Activated CD4-positive, alpha-beta T cell treated with anti-CD3 and anti-CD28 coated beads, Interleukin-2, amount 10 ng/mL, durations not matched to agents 7 days and 5 days (primary cell): ENCODE measurements around the gene IGSF3. TPM values are rescaled to one million over a fixed set of nuclear protein-coding genes. Genes with fewer than 3 reads are reported as not detected.
"Not testable (repeated sequence)": the region's sequence is repeated elsewhere in the genome, so short reads cannot be mapped to it uniquely, and the experiment has no call there.

Experiments
- CTCF ChIA-PET: fragments of 350-600 bp; sonication (Branson Sonifier 250); formaldehyde crosslinking; loops from one replicate; lab custom pipeline; 2021; ENCODE audit warnings: antibody characterized with exemption; lab: Charles Lee
- POLR2A ChIA-PET: fragments of 350-600 bp; sonication (Branson Sonifier 250); formaldehyde crosslinking; loops from one replicate; lab custom pipeline; 2021; ENCODE audit warnings: antibody characterized with exemption; lab: Charles Lee
- DNase-seq: peaks from one replicate; pipeline ENCODE4 v3.0.0-alpha.2; 2020
- H3K27ac Mint-ChIP-seq: one replicate; pipeline ENCODE4 v1.8.0; 2021; ENCODE audit warnings: mild to moderate bottlenecking, moderate library complexity, mixed read lengths
- H3K27me3 Mint-ChIP-seq: one replicate; pipeline ENCODE4 v1.8.0; 2021; ENCODE audit warnings: mixed read lengths
- H3K36me3 Mint-ChIP-seq: one replicate; pipeline ENCODE4 v1.8.0; 2021; ENCODE audit warnings: low read depth, mixed read lengths
- H3K4me1 Mint-ChIP-seq: one replicate; pipeline ENCODE4 v1.8.0; 2021; ENCODE audit warnings: mixed read lengths
- H3K4me3 Mint-ChIP-seq: one replicate; pipeline ENCODE4 v1.8.0; 2021; ENCODE audit warnings: mild to moderate bottlenecking, moderate library complexity, mixed read lengths
- H3K9me3 Mint-ChIP-seq: one replicate; pipeline ENCODE4 v1.8.0; 2021; ENCODE audit warnings: mixed read lengths
- total RNA-seq, 2 experiments: library from RNA; stranded (reverse); gene quantifications; one replicate each; pipeline ENCODE4 v1.2.3, GENCODE V29; 2021

The IGSF3 gene
- total RNA-seq, 2 experiments from 2014 or later = 0.35 to 0.77 TPM

GRCh38 chr1:116668277-116668676, 744 bp upstream of the IGSF3 start:
- H3K27ac Mint-ChIP-seq = no peak overlapping the region
- peak overlapping the region; percentile 62 for H3K4me3 Mint-ChIP-seq
- ChIA-PET POLR2A (interaction anchor here (0.5 kb wide), 1 partner anchor 94 kb away, joined by 3 read pairs; no protein-coding TSS in a partner anchor), CTCF (interaction anchor here (0.6 to 1.4 kb wide), 3 partner anchors 25 to 392 kb away, joined by 3 to 4 read pairs (median 3); partner anchors contain the start of gene TTF2)
- H3K4me1 Mint-ChIP-seq = peaks cover 16% of the 10 kb centered on the region
- peaks cover 52% of the 10 kb centered on the region for H3K27me3 Mint-ChIP-seq
- no peaks in the 10 kb centered on the region for H3K9me3 Mint-ChIP-seq
- DNase-seq = no peak
- H3K36me3 Mint-ChIP-seq = no peaks in the 10 kb centered on the region

DNA sequence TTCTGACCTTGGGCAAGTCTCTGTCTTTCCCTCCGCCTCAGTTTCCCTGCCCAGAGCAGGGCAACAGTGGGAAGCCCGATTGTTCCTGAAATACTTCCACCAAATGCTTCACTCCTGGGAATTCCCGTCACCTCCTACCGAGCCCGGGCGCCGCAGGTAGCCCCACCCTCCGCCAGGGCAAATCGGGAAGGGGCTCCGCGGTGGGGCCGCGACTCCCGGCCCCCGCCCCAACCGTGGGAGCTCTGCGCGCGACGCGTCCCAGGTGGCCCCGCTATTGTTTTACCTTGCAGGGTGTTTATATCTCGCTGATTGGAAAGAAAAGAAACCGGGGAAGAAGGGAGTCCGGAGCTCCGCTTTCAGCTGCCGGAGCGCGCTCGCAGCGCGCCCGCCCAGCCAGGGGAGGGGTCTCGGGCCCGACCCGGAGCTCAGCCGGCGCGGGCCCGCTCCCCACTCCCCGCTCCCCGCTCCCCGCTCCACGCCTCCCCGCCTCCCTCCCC, 407 bp downstream of the IGSF3 start:
- CTCF ChIA-PET = interaction anchor here (1.4 kb wide), 1 partner anchor 93 kb away, joined by 4 read pairs; no protein-coding TSS in a partner anchor
- peak; percentile 6 for DNase-seq
- Mint-ChIP-seq H3K4me3 (peak overlapping the region; percentile 68), H3K27me3 (peaks cover 53% of the 10 kb centered on the region), H3K27ac (no peak overlapping the region), H3K9me3 (no peaks in the 10 kb centered on the region), H3K4me1 (peaks cover 15% of the 10 kb centered on the region), H3K36me3 (no peaks in the 10 kb centered on the region)
- POLR2A ChIA-PET = no interaction called here

- H3K9me3 Mint-ChIP-seq = no peaks in the 10 kb centered on the region
- peak overlapping the region; percentile 68 for H3K4me3 Mint-ChIP-seq
- H3K27ac Mint-ChIP-seq = no peak overlapping the region
- peak; percentile 10 for DNase-seq
- H3K36me3 Mint-ChIP-seq = no peaks in the 10 kb centered on the region
- POLR2A ChIA-PET = no interaction called here
- CTCF ChIA-PET = interaction anchor here (0.7 kb wide), 1 partner anchor 508 kb away, joined by 3 read pairs; no protein-coding TSS in a partner anchor
- peaks cover 50% of the 10 kb centered on the region for H3K27me3 Mint-ChIP-seq
- peaks cover 15% of the 10 kb centered on the region for H3K4me1 Mint-ChIP-seq
Measured at GRCh38 chr1:116666187-116667077, 1.1 kb downstream of the IGSF3 start.

- H3K4me3 Mint-ChIP-seq = no peak overlapping the region
- no peak overlapping the region for H3K27ac Mint-ChIP-seq
- DNase-seq = no peak
- ChIA-PET CTCF (no interaction called here), POLR2A (no interaction called here)
- H3K4me1 Mint-ChIP-seq = peaks cover 15% of the 10 kb centered on the region
- no peaks in the 10 kb centered on the region for H3K9me3 Mint-ChIP-seq
- peaks cover 49% of the 10 kb centered on the region for H3K27me3 Mint-ChIP-seq
- no peaks in the 10 kb centered on the region for H3K36me3 Mint-ChIP-seq
Measured at GRCh38 chr1:116664978-116665371, 2.6 kb downstream of the IGSF3 start.

DNA sequence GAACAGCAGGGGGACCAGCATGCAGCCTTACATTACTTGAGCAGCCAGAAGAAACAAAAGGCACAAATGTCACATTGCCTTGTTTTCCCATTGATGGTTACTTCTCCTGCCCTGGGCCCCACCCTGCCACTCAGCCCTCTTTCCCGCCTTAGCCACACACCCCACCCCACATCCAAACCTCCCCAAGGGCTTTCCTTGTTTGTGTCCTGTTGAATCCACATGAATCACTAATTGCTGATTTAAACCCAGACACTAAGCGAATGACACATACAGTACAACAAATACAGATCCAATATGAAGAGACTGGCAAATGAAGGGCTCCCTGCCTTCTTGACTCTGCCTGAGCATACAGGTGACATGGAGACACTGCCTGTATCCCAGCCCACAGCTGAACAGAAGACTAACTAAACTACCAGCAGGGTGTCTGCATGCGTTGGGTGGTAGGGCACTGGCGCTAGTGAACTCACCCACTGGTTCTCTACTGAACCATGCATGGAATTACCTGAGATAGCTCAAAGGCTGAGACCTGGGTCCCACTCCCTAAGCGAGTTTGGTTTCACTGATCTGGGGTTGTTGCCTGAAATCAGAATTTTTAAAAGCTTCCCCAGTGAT, 3.1 kb downstream of the IGSF3 start:
- no peak for DNase-seq
- Mint-ChIP-seq H3K27me3 (peaks cover 44% of the 10 kb centered on the region), H3K9me3 (no peaks in the 10 kb centered on the region), H3K4me1 (peaks cover 15% of the 10 kb centered on the region), H3K4me3 (no peak overlapping the region), H3K36me3 (no peaks in the 10 kb centered on the region), H3K27ac (no peak overlapping the region)
- CTCF ChIA-PET = no interaction called here
- POLR2A ChIA-PET = no interaction called here

DNA sequence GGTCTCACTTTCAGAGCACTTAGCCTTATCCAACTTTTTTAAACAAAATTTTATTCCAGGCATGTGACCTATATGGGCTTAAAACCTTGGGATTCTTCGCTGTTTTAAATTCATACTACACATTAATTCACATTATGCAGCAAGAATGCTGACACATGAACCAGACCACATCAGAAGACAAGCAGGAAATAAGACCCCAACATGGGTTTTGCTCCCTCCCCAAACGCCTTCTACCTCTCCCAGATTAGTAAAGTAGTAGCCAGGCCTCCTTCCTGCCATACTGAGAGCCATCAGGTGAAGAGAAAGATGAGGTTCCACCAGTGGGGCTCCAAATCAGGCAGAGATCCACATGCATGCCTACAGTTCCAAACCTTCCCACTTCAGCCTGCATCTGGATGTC, 3.7 kb downstream of the IGSF3 start:
- Mint-ChIP-seq H3K36me3 (no peaks in the 10 kb centered on the region), H3K9me3 (no peaks in the 10 kb centered on the region), H3K27ac (no peak overlapping the region), H3K4me3 (no peak overlapping the region), H3K27me3 (peaks cover 44% of the 10 kb centered on the region), H3K4me1 (peaks cover 15% of the 10 kb centered on the region)
- no peak for DNase-seq
- ChIA-PET POLR2A (no interaction called here), CTCF (no interaction called here)

- Mint-ChIP-seq H3K9me3 (no peaks in the 10 kb centered on the region), H3K27ac (no peak overlapping the region), H3K4me3 (no peak overlapping the region), H3K4me1 (peaks cover 11% of the 10 kb centered on the region), H3K36me3 (no peaks in the 10 kb centered on the region), H3K27me3 (peaks cover 34% of the 10 kb centered on the region)
- ChIA-PET POLR2A (no interaction called here), CTCF (interaction anchor here (1.8 kb wide), 1 partner anchor 11 kb away, joined by 8 read pairs; no protein-coding TSS in a partner anchor)
- DNase-seq = no peak
Measured at GRCh38 chr1:116661633-116662032, 5.9 kb downstream of the IGSF3 start.

GRCh38 chr1:116658645-116659044, 8.9 kb downstream of the IGSF3 start:
- H3K4me1 Mint-ChIP-seq, H3K9me3 Mint-ChIP-seq, H3K27me3 Mint-ChIP-seq, H3K4me3 Mint-ChIP-seq, H3K27ac Mint-ChIP-seq, DNase-seq, H3K36me3 Mint-ChIP-seq, CTCF ChIA-PET, POLR2A ChIA-PET: not testable (repeated sequence)

- H3K27ac Mint-ChIP-seq, H3K9me3 Mint-ChIP-seq, H3K4me1 Mint-ChIP-seq, POLR2A ChIA-PET, DNase-seq, H3K27me3 Mint-ChIP-seq, H3K4me3 Mint-ChIP-seq, H3K36me3 Mint-ChIP-seq, CTCF ChIA-PET: not testable (repeated sequence)
Measured at GRCh38 chr1:116657836-116658235, 9.7 kb downstream of the IGSF3 start.

DNA sequence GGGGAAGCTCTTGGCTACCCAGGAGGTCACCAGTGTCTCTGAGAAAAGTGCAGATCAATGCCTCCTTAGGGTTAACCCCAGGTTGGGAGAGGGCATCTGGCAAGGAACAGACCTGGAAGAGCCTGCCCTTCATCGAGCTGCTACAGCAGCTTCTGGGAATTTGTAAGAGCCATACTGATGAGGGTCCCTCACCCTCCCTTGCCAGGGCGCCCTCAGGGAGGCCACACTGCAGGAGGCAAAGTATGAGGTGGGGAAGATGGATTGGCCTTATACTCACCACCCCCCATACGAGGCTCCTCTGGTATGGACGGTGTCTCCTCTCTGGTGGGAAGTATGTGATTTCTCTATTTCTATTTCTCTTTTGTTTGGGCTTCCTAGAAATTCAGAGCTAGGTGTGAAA, 13.2 kb downstream of the IGSF3 start:
- POLR2A ChIA-PET = interaction anchor here (0.7 kb wide), 1 partner anchor 32 kb away, joined by 3 read pairs; no protein-coding TSS in a partner anchor
- CTCF ChIA-PET = no interaction called here
- no peak overlapping the region for H3K27ac Mint-ChIP-seq
- H3K4me3 Mint-ChIP-seq = no peak overlapping the region
- peaks cover 10% of the 10 kb centered on the region for H3K27me3 Mint-ChIP-seq
- no peak for DNase-seq
- H3K36me3 Mint-ChIP-seq = no peaks in the 10 kb centered on the region
- no peaks in the 10 kb centered on the region for H3K9me3 Mint-ChIP-seq
- no peaks in the 10 kb centered on the region for H3K4me1 Mint-ChIP-seq

GRCh38 chr1:116652598-116652997, 14.9 kb downstream of the IGSF3 start:
- POLR2A ChIA-PET, DNase-seq, H3K27ac Mint-ChIP-seq, CTCF ChIA-PET, H3K36me3 Mint-ChIP-seq, H3K9me3 Mint-ChIP-seq, H3K4me3 Mint-ChIP-seq, H3K4me1 Mint-ChIP-seq: not testable (repeated sequence)
- H3K27me3 Mint-ChIP-seq = peaks cover 11% of the 10 kb centered on the region

DNA sequence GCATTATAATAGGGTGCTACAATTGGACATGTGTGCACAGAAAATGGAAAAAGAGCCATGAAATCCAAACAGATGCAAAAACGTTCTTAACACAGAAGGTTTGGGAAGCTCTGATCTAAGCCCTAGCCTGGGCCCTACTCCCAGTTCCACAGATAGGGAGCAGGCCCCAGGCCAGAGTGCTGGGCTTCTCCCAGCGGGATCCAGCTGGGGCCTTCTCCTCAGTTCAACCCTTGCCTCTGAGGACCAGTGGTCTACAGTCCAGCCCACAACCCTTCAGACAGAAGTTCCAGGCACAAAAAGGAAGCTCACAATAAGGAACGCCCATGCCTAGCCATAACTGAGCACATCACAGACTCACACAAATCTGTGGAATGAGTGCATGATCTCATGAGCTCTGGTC, 16.8 kb downstream of the IGSF3 start:
- H3K4me3 Mint-ChIP-seq, H3K4me1 Mint-ChIP-seq, CTCF ChIA-PET: not testable (repeated sequence)

GRCh38 chr1:116649041-116649440, 18.5 kb downstream of the IGSF3 start:
- H3K4me3 Mint-ChIP-seq, DNase-seq, H3K27ac Mint-ChIP-seq, H3K9me3 Mint-ChIP-seq, H3K27me3 Mint-ChIP-seq, H3K4me1 Mint-ChIP-seq, H3K36me3 Mint-ChIP-seq, POLR2A ChIA-PET, CTCF ChIA-PET: not testable (repeated sequence)

More for the DNA sequence above, 16.8 kb downstream of the IGSF3 start:
- DNase-seq, H3K9me3 Mint-ChIP-seq, POLR2A ChIA-PET, H3K27ac Mint-ChIP-seq, H3K36me3 Mint-ChIP-seq: not testable (repeated sequence)
- H3K27me3 Mint-ChIP-seq = peaks cover 12% of the 10 kb centered on the region
